ENCODE results near the gene DDIT3. TPM values are rescaled to one million over a fixed set of nuclear protein-coding genes. Genes with fewer than 3 reads are reported as not detected.
A peak's percentile ranks its signal among the peaks of the same experiment; 100 is the strongest.

The DDIT3 gene
- total and polyA plus RNA-seq, 2 donors (not counting 1 experiment from before 2014, with no cell fraction given) = 35.6 to 159 TPM

- H3K4me1 Mint-ChIP-seq = peaks cover 44% of the 10 kb centered on the region
- no peak for ATAC-seq (ENCODE audit: low read depth)
Measured at GRCh38 chr12:57524814-57525614, 4.7 kb upstream of the DDIT3 start.

More at GRCh38 chr12:57524814-57525614, 4.7 kb upstream of the DDIT3 start:
- H3K36me3 ChIP-seq (replicated peaks in 1 of 2; ENCODE audit: control extremely low read depth in 1 of 2, control insufficient read depth in 1 of 2, extremely low read depth in 1 of 2, insufficient read depth in 2 of 2, low read length in 1 of 2) = peaks cover 6 to 44% of the 10 kb centered on the region in 2 experiments
- Mint-ChIP-seq H3K27me3 (no peaks in the 10 kb centered on the region), H3K9me3 (ENCODE audit: insufficient read depth) (no peaks in the 10 kb centered on the region), H3K4me3 (peak overlapping the region; percentile 92), H3K27ac (peak overlapping the region; percentile 95)
- ChIA-PET POLR2A (interaction anchor here (0.6 to 2.4 kb wide), 2 partner anchors 22 kb away, joined by 4 to 10 read pairs; partner anchors contain the start of gene DCTN2), CTCF (interaction anchor here (0.9 to 1.6 kb wide), 6 partner anchors 12 to 232 kb away, joined by 3 to 5 read pairs (median 4); no protein-coding TSS in a partner anchor)
- DNase-seq = no peak
- TF ChIP-seq EZH2 (IDR thresholded peaks at IDR 0.05; ENCODE audit: borderline replicate concordance, insufficient read depth, low read depth, low read length, poor library complexity, severe bottlenecking) (no peak), CTCF (IDR thresholded peaks at IDR 0.05) (no peak)
- no peak overlapping the region for H3K9ac ChIP-seq (ENCODE audit: low read length)
- H3K4me1 ChIP-seq (ENCODE audit: control insufficient read depth in 2 of 2, insufficient read depth in 2 of 2, low read length in 2 of 2) = peaks cover 28 to 32% of the 10 kb centered on the region in 2 donors
- H4K20me1 ChIP-seq (ENCODE audit: control insufficient read depth, insufficient read depth, low read length, poor library complexity, severe bottlenecking) = peaks cover 17% of the 10 kb centered on the region
- WGBS (ENCODE audit: insufficient coverage) = 94% methylated on average over 9 of the region's 11 CpGs
- no peak overlapping the region for H2AFZ ChIP-seq (ENCODE audit: insufficient read depth, low read depth, low read length, poor library complexity, severe bottlenecking)
- no peak overlapping the region for H3K4me3 ChIP-seq (ENCODE audit: control extremely low read depth in 1 of 5, extremely low read depth in 1 of 5, insufficient read depth in 1 of 5, low read depth in 2 of 5, low read length in 4 of 5)
- peak overlapping the region; percentile 96 for H3K4me2 ChIP-seq (replicated peaks; ENCODE audit: low read depth, low read length, poor library complexity, severe bottlenecking)
- H3K79me2 ChIP-seq (ENCODE audit: control insufficient read depth, insufficient read depth, low read length) = peaks cover 12% of the 10 kb centered on the region
- H3K9me3 ChIP-seq (ENCODE audit: control extremely low read depth in 1 of 3, control insufficient read depth in 2 of 3, insufficient read depth in 1 of 3, low read length in 2 of 3) = no peaks in the 10 kb centered on the region
- H3K27ac ChIP-seq (ENCODE audit: low read length in 2 of 2) = peak overlapping the region in 1 of 2 donors; percentile 87
- no peaks in the 10 kb centered on the region for H3K27me3 ChIP-seq (replicated peaks in 1 of 4; ENCODE audit: control extremely low read depth in 1 of 4, control insufficient read depth in 3 of 4, insufficient read depth in 4 of 4, low read length in 3 of 4)
- intact Hi-C loops (cut with micrococcal nuclease) = loop anchor here (5.0 to 10.0 kb wide), 4 partner anchors 97 to 1208 kb away; partner anchors contain the start of genes BAZ2A, CNPY2 and NAB2

All from B cell (primary cell).